ENCODE results near the gene TMEM52B.

Gene TMEM52B

GRCh38 chr12:10238526-10238925 is 59.7 kb downstream of the TMEM52B start:
- no peak for DNase-seq

DNA sequence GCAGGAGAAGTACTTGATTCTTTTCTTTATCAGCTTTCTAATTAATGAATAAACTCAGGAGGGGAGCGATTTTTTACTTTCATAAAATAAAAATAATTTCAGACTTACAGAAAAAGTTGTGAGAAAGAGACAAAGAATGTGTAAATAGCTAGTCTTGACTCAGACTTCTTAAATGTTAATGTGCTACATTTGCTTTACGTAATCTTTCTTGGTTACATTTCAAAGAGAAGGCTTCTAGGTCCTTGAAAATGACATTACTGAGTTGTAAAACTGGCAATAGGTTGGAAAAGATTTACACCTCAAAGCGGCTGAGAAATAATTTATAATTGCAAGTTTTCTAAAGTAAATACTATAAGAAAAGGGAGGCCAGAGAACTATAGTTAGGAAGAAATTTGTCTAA is 62.5 kb downstream of the TMEM52B start:
- no peak for DNase-seq
